SK-N-MC (cell line): Measurements from ENCODE around the gene MINAR1.

Experiments
- FOXP2 ChIP-seq: optimal IDR thresholded peaks from 2 replicates; pipeline ENCODE3; 2011; ENCODE audit warnings: mild to moderate bottlenecking, moderate library complexity; ENCODE audit not compliant: insufficient read depth; ENCODE audit errors: extremely low read length, control extremely low read depth
- POLR2AphosphoS5 ChIP-seq: IDR thresholded peaks from 2 replicates; pipeline ENCODE4 v1.6.1; 2012; ENCODE audit warnings: mild to moderate bottlenecking, low read depth, low read length, borderline replicate concordance

DNA sequence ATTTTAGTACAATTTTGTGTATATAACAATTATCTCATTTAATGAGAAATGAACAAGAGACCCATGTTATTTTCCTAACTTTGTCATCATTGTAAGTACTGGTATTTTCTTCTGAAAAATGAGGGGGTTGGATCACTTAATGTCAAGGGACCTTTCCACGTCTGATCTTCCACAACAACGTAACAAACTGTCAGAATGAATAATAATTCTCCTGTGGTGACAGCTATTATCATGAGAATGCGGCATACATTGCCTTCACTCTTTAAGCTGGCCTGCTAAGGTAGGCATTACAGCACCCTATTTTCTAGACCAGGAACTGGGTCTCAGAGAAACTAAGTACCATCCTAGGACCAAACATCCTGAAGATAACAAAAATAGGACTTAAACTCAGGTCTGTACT is 31.5 kb upstream of the MINAR1 start:
- TF ChIP-seq FOXP2 (no peak), POLR2AphosphoS5 (no peak)
